IMR-90 (cell line): ENCODE measurements around the gene RSBN1L. TPM values are rescaled to one million over a fixed set of nuclear protein-coding genes. Genes with fewer than 3 reads are reported as not detected.

Experiments
- ATAC-seq: fragments of 200-7000 bp; cut with Tn5 transposase; 2 replicates; pipeline ENCODE4 v1.9.1; 2020; ENCODE audit warnings: low read depth, mild to moderate bottlenecking, moderate library complexity
- BruUV-seq: library from RNA; stranded (reverse); fragments of 400-500 nt; replicated peaks from 2 replicates; lab custom pipeline; 2021; lab: Mats Ljungman, UMichigan
- CTCF ChIA-PET: fragments of 300-600 bp; formaldehyde crosslinking; extraction: SDS; loops from one replicate; lab custom pipeline; 2021; ENCODE audit warnings: antibody characterized with exemption; lab: Yijun Ruan, JAX
- POLR2A ChIA-PET: fragments of 300-600 bp; sonication (Branson Sonifier 250); formaldehyde crosslinking; loops from one replicate; lab custom pipeline; 2022; ENCODE audit warnings: antibody characterized with exemption; ENCODE audit not compliant: unreplicated experiment; lab: Charles Lee
- DNase-seq: peaks from one replicate; pipeline ENCODE4 v3.0.0; 2013
- H2AFZ ChIP-seq: replicated peaks from 2 replicates; pipeline ENCODE3; 2013; ENCODE audit warnings: low read length, mild to moderate bottlenecking; ENCODE audit not compliant: poor library complexity
- H2AK5ac ChIP-seq: 2 replicates; pipeline ENCODE4 v1.6.1; 2013; ENCODE audit warnings: low read depth, low read length, inconsistent platforms
- H2AK9ac ChIP-seq: replicated peaks from 2 replicates; pipeline ENCODE3; 2013; ENCODE audit warnings: mild to moderate bottlenecking, low read depth, low read length, moderate library complexity; ENCODE audit not compliant: poor library complexity
- H2BK120ac ChIP-seq: 2 replicates; pipeline ENCODE4 v1.6.1; 2013; ENCODE audit warnings: low read depth, low read length, inconsistent platforms
- H2BK15ac ChIP-seq: 3 replicates; pipeline ENCODE4 v1.6.1; 2013; ENCODE audit warnings: low read depth, low read length, inconsistent platforms
- H2BK20ac ChIP-seq: 2 replicates; pipeline ENCODE4 v1.6.1; 2013; ENCODE audit warnings: low read depth, mild to moderate bottlenecking, inconsistent platforms, low read length, moderate library complexity
- H2BK5ac ChIP-seq: 2 replicates; pipeline ENCODE4 v1.6.1; 2013; ENCODE audit warnings: mild to moderate bottlenecking, low read depth, low read length, inconsistent platforms; ENCODE audit not compliant: poor library complexity, severe bottlenecking
- H3K14ac ChIP-seq: replicated peaks from 2 replicates; pipeline ENCODE4 v1.6.1; 2013; ENCODE audit warnings: low read depth, low read length, inconsistent platforms
- H3K18ac ChIP-seq: 2 replicates; pipeline ENCODE4 v1.6.1; 2013; ENCODE audit warnings: low read depth, low read length, control low read depth
- H3K23ac ChIP-seq: 2 replicates; pipeline ENCODE4 v1.6.1; 2013; ENCODE audit warnings: low read depth, low read length, inconsistent platforms
- H3K27ac ChIP-seq: 2 replicates; pipeline ENCODE4 v1.5.1; 2013; ENCODE audit warnings: mild to moderate bottlenecking, control low read depth, low read length; ENCODE audit not compliant: insufficient read depth
- H3K27me3 ChIP-seq: 2 replicates; pipeline ENCODE4 v1.6.1; 2013; ENCODE audit warnings: low read length; ENCODE audit not compliant: control insufficient read depth, insufficient read depth
- H3K36me3 ChIP-seq: 2 replicates; pipeline ENCODE4 v1.6.1; 2013; ENCODE audit warnings: low read length, mixed read lengths; ENCODE audit not compliant: control insufficient read depth, insufficient read depth
- H3K4ac ChIP-seq: 2 replicates; pipeline ENCODE4 v1.6.1; 2013; ENCODE audit warnings: low read depth, low read length, inconsistent platforms
- H3K4me1 ChIP-seq: 2 replicates; pipeline ENCODE4 v1.6.1; 2013; ENCODE audit warnings: low read length, mixed read lengths; ENCODE audit not compliant: control insufficient read depth, insufficient read depth
- H3K4me2 ChIP-seq: 2 replicates; pipeline ENCODE4 v1.6.1; 2013; ENCODE audit warnings: low read depth, mild to moderate bottlenecking, control low read depth, low read length, moderate library complexity
- H3K4me3 ChIP-seq: 2 replicates; pipeline ENCODE4 v1.5.1; 2013; ENCODE audit warnings: low read depth, mild to moderate bottlenecking, control low read depth, low read length, moderate library complexity; ENCODE audit not compliant: insufficient read depth
- H3K56ac ChIP-seq: 2 replicates; pipeline ENCODE4 v1.6.1; 2013; ENCODE audit warnings: low read length, inconsistent platforms; ENCODE audit not compliant: insufficient read depth; ENCODE audit errors: extremely low read depth
- H3K79me1 ChIP-seq, 2 experiments: 2 replicates each; pipeline ENCODE4 v1.6.1; 2013; ENCODE audit warnings: low read length in 2 of 2, inconsistent platforms in 1 of 2, low read depth in 1 of 2
- H3K9ac ChIP-seq: 2 replicates; pipeline ENCODE4 v1.6.1; 2013; ENCODE audit warnings: low read depth, low read length, control low read depth
- H3K9me1 ChIP-seq: 2 replicates; pipeline ENCODE4 v1.6.1; 2013; ENCODE audit warnings: low read length, inconsistent platforms; ENCODE audit not compliant: insufficient read depth
- H3K9me3 ChIP-seq: 2 replicates; pipeline ENCODE4 v1.6.1; 2013; ENCODE audit warnings: low read length; ENCODE audit not compliant: control insufficient read depth, insufficient read depth
- H4K20me1 ChIP-seq: 2 replicates; pipeline ENCODE4 v1.6.1; 2013; ENCODE audit warnings: low read length, inconsistent platforms; ENCODE audit not compliant: insufficient read depth
- H4K5ac ChIP-seq: 2 replicates; pipeline ENCODE4 v1.6.1; 2013; ENCODE audit warnings: mild to moderate bottlenecking, low read depth, low read length, control low read depth
- H4K8ac ChIP-seq, 2 experiments: 2 replicates each; pipeline ENCODE4 v1.6.1; 2013; ENCODE audit warnings: low read depth in 2 of 2, low read length in 2 of 2, control low read depth in 1 of 2, inconsistent platforms in 1 of 2
- H4K91ac ChIP-seq: 2 replicates; pipeline ENCODE4 v1.6.1; 2013; ENCODE audit warnings: low read depth, low read length, inconsistent platforms; ENCODE audit not compliant: insufficient read depth
- CEBPB ChIP-seq: IDR thresholded peaks from 2 replicates; pipeline ENCODE4 v1.6.1; 2012; ENCODE audit warnings: low read depth, low read length, improper control_type of control experiment
- CHD1 ChIP-seq: IDR thresholded peaks from 2 replicates; pipeline ENCODE4 v1.6.1; 2012; ENCODE audit warnings: low read depth, low read length, improper control_type of control experiment
- FOS ChIP-seq: fragments of 150-350 bp; IDR thresholded peaks from 2 replicates; pipeline ENCODE4 v1.6.1; 2016; ENCODE audit warnings: low read depth, low read length
- MAZ ChIP-seq: IDR thresholded peaks from 2 replicates; pipeline ENCODE4 v1.6.1; 2012; ENCODE audit warnings: low read depth, mild to moderate bottlenecking, low read length, improper control_type of control experiment, moderate library complexity, borderline replicate concordance
- MXI1 ChIP-seq: IDR thresholded peaks from 2 replicates; pipeline ENCODE4 v1.6.1; 2012; ENCODE audit warnings: low read depth, mild to moderate bottlenecking, low read length, moderate library complexity, borderline replicate concordance
- NFE2L2 ChIP-seq: fragments of 150-350 bp; IDR thresholded peaks from 2 replicates; pipeline ENCODE4 v1.6.1; 2016; ENCODE audit warnings: low read depth, mild to moderate bottlenecking, low read length
- WGBS, 2 experiments: methylation state at CpG; one replicate each; pipeline versions ENCODE4 v1.1.5 to v1.1.7; 2013; ENCODE audit warnings: missing lambda C conversion rate in 2 of 2; ENCODE audit not compliant: insufficient read length in 1 of 2; ENCODE audit errors: extremely low coverage in 2 of 2; 5-methylcytosine and 5-hydroxymethylcytosine counted together
- dilution Hi-C: fragments of 300-500 bp; cut with HindIII; formaldehyde crosslinking; loops from one replicate; pipeline ENCODE4 v1.14.3; 2018; ENCODE audit warnings: low sequenced_read_pairs; ENCODE audit not compliant: unreplicated experiment
- in situ Hi-C: fragments of 300-500 bp; cut with MboI; formaldehyde crosslinking; loops from 3 replicates; pipeline ENCODE4 v1.14.3; 2019; ENCODE audit warnings: low sequenced_read_pairs, inconsistent platforms, mixed read lengths
- intact Hi-C: fragments of 100-400 bp; cut with micrococcal nuclease; formaldehyde crosslinking; loops from 2 replicates; pipeline ENCODE4 v1.10.0; 2022
- polyA plus RNA-seq, 3 experiments: library from polyadenylated mRNA; depleted of rRNA; stranded (reverse); fragments of >200 nt; gene quantifications; 2 replicates each; pipeline ENCODE4 v1.2.3, GENCODE V29; 2012; ENCODE audit warnings: low replicate concordance in 1 of 3
- total RNA-seq: library from RNA; depleted of rRNA; stranded (reverse); fragments of >200 nt; gene quantifications from 2 replicates; pipeline ENCODE4 v1.2.3, GENCODE V29; 2012

Gene RSBN1L
- total and polyA plus RNA-seq, 2 of the 4 experiments (the other 2 are of a cell fraction), result 7.8 to 14.7 TPM

DNA sequence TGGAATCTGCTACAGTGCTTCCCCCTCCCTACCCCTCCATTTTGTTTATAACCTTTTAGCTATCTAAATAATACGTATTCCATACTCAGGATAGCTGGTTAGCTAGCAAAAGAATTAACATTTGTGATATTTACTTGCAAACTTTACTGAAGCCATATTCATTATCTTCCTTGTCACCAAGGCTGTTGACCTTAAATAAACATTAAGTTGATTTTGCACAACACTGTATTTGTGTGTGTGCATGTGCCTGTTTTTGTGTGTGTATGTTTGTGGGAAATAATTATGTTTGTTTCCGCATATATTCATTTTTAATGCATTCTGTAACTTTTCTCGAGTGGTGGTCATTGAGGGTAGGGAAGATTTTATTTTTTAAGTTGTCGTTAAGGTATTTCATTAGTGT, 86.1 kb downstream of the RSBN1L start:
- no peak for DNase-seq
- no peak overlapping the region for H3K4me3 ChIP-seq
- no peak overlapping the region for H3K56ac ChIP-seq
- no peak overlapping the region for H3K9ac ChIP-seq
- H4K20me1 ChIP-seq, result no peaks in the 10 kb centered on the region
- no CpG with 5 or more reads among the region's 4 CpGs for WGBS, 2 experiments
- peaks cover 2% of the 10 kb centered on the region; the same call in 1 of the 2 replicates for H3K4me1 ChIP-seq
- H2BK120ac ChIP-seq, result no peak overlapping the region
- no peak overlapping the region for H2BK20ac ChIP-seq
- H2BK5ac ChIP-seq, result no peak overlapping the region
- no peak overlapping the region for H3K4ac ChIP-seq
- H4K5ac ChIP-seq, result no peak overlapping the region
- H2BK15ac ChIP-seq, result no peak overlapping the region
- ChIA-PET CTCF (no interaction called here), POLR2A (interaction anchor here (0.9 kb wide), 1 partner anchor 12 kb away, joined by 3 read pairs; no protein-coding TSS in a partner anchor)
- H3K14ac ChIP-seq, result no peak overlapping the region
- peaks cover 2% of the 10 kb centered on the region; the same call in 1 of the 2 replicates for H3K9me1 ChIP-seq
- H4K91ac ChIP-seq, result no peak overlapping the region
- no TSS peak for BruUV-seq
- peaks cover 5% of the 10 kb centered on the region; the same call in 1 of the 2 replicates for H3K9me3 ChIP-seq
- no peak overlapping the region for H2AK5ac ChIP-seq
- dilution Hi-C loops, result no loop called here
- ATAC-seq, result no peak
- no peak overlapping the region for H2AFZ ChIP-seq
- H3K27me3 ChIP-seq, result no peaks in the 10 kb centered on the region
- H4K8ac ChIP-seq, result no peak overlapping the region
- intact Hi-C loops, result no loop called here
- H3K36me3 ChIP-seq, result peaks cover 7% of the 10 kb centered on the region
- no peak overlapping the region for H3K27ac ChIP-seq
- H3K18ac ChIP-seq, result no peak overlapping the region
- H3K79me1 ChIP-seq, result peaks cover 3 to 4% of the 10 kb centered on the region in 2 experiments; a peak in 3 of 4 replicates
- TF ChIP-seq CEBPB (no peak), FOS (no peak), CHD1 (no peak), NFE2L2 (no peak), MXI1 (no peak), MAZ (no peak)
- H3K23ac ChIP-seq, result no peak overlapping the region
- in situ Hi-C loops, result no loop called here
- H2AK9ac ChIP-seq, result no peak overlapping the region
- no peak overlapping the region for H3K4me2 ChIP-seq
